AG09319 (cell line): Measurements from ENCODE around the gene ACVR1B.
A peak's percentile ranks its signal among the peaks of the same experiment; 100 is the strongest.

Experiments used
- DNase-seq: peaks from one replicate; pipeline ENCODE4 v3.0.0-alpha.2; 2010; ENCODE audit warnings: low read depth; ENCODE audit errors: extremely low read depth
- CTCF ChIP-seq: IDR thresholded peaks from 2 replicates; pipeline ENCODE4 v1.5.1; 2011; ENCODE audit warnings: low read depth, mild to moderate bottlenecking, inconsistent platforms, low read length, moderate library complexity

The ACVR1B gene

DNA sequence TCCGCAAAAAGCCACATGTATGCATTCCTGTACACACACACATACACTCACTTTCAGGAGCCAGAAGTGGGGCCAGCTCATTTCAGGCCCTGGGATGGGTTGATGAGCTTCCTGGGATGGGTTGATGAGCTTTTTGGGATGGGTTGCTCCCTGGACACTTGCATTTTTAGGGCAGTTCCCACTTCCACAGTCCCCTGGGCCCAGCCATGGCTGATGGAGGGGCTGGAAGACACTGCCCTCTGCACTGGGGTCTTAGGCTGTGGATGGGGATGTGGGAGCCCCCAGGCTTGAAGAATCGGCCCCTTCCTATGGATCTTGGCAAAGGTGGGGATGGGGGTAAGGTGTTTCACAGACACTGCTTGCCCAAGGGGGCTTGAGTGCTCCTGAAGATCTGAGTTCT is 31.5 kb upstream of the ACVR1B start:
- TF ChIP-seq CTCF, result no peak
- DNase-seq, result no peak

DNA sequence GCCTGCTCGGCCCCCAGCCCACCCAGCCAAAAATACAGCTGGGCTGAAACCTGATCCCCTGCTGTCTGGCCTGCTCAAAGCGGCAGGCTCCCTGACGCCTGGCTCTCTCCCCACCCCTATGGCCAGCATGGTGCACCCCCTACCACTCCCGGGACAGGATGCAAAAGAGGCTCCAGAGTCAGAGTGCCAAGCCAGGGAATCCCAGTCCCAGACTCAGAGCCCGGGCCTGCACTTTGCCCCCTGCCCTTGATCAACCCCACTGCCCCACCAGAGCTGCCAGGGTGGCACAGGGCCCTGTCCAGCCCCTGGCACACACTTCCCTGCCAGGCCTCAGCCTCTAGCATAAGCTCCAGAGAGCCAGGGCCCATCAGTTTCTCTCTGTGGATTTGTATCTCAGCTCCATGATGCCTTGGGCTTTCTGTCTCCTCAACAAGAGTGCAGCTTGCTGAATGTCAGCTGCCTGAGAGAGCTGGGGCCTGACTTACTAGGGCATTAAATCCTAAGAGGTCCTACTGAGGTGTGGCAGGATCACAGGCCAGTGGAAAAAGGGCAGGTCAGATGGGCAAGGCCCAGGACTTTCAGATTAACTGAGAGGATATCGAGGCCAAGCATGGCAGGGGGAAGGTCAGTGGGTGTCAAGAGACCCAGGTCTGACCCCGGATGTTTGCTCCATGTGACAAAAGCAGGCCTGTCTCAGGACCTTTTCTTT is 30.3 kb upstream of the ACVR1B start:
- no peak for DNase-seq

DNA sequence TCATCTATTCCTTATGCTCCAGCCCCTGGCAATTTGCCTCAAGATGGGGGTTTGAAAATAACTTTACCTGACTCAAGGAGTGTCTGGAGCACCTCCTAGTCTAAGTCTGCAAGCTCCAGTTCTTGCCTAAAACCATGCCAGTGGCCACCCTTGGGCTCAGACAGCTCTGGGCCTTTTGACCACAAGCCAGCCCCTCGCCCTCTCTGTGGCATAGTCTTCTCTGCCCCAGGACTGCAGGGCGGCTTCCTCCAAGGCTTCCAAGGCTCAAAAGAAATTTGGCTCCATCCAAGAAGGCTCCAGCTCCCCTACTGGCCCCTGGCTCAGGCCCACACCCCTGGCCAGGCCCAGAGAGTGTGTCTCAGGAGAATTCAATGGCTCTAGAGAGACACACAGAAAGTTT is 29.4 kb upstream of the ACVR1B start:
- DNase-seq, result no peak
- TF ChIP-seq CTCF, result no peak

More for the DNA sequence above, 30.3 kb upstream of the ACVR1B start:
- TF ChIP-seq CTCF, result no peak

- TF ChIP-seq CTCF, result no peak; the same call in 1 of the 2 replicates
- peak; percentile 44 for DNase-seq
Measured at GRCh38 chr12:51922762-51923505, 28.6 kb upstream of the ACVR1B start.

DNA sequence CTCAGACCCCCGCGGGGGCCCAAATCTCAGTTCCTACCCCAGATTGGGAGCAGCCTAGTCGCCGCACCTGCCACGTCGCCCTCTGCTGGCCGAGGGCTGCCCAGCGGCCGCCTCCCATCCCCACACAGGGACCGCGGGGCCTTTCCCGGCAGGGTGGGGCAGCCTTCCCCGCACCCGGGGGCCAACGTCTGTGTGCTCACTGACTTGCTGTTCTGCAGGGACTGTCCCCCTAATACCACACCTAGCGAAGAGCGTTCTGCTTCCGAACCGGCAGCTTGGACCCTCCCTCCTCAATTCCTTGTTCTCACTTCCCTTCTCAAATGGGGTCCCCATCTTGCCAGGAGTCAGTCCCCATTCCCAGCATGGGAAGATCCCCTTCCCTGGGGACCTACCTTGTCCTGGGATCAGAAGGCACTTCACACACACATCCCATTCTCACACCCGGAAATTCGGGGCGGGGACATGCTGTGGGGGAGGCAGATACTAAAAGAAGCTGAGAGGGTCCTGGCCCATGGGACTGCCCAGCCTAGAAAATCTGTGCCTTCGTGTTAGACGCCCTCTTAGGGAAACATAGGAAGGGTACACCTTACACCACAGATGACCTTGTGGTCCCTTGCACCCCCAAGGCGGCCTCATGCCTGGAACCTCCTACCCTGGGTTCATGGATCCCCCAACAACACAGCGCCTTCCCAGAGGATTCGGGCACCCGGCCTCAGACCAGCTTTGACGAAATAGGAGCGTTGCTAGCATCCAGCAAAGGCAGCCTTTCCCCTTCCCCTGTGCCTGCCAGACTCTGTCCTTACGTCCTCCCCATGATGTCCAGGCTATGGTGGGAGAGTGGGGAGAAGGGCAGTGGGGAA is 27.8 kb upstream of the ACVR1B start:
- peak; percentile 92 for TF ChIP-seq CTCF
- DNase-seq, result no peak

DNA sequence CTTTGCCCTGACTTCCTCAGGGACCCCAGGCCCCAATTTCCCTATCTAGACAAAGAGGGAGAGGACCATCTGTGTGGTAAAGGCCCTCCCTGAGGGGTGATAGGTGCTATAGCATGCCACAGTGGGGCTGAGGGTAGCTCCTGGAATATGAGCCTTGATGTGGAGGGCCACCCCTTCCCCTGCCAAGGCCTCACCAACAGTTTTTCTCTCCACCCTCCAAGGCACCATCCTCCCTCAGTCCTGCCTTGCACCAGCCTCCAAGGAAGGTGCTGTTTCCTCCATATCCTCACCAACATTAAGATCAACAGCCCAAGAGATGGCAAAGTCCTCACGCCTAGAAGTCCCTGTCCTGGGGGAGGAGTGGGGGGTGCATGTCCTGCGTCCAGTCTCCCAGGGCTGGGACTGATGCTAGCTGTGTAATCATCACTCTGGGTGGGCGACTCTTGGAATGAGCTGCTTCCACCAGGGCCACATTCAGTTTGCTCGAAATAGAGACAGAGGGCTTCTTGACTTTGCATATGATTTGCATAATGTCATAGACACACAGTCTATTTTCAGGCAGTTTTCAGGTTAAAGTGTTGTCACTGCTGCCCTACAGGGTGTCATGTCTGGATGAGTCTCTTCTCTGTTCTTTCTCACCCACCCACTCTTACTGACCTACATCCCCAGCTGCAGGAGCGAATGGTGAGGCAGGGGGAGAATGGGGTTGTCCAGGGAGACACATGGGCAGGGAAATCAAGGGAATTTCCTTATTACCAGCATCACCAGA is 26.8 kb upstream of the ACVR1B start:
- no peak for DNase-seq
- no peak for TF ChIP-seq CTCF
